GM23338 (cell line): ENCODE results near the gene SLC24A4. TPM values are rescaled to one million over a fixed set of nuclear protein-coding genes. Genes with fewer than 3 reads are reported as not detected.

ENCODE experiments used
- CREB1 ChIP-seq: fragments of 250-450 bp; sonication (Bioruptor Pico); IDR thresholded peaks from 2 replicates; pipeline ENCODE4 v1.5.0; 2020; ENCODE audit warnings: low read depth, mild to moderate bottlenecking, moderate library complexity
- EZH2 ChIP-seq: fragments of 200-600 bp; sonication (generic); IDR thresholded peaks from one replicate; pipeline ENCODE4 v1.8.0; 2017; ENCODE audit warnings: antibody characterized with exemption, mild to moderate bottlenecking, low read depth; ENCODE audit not compliant: unreplicated experiment
- JUNB ChIP-seq: IDR thresholded peaks from one replicate; pipeline ENCODE4 v1.6.1; 2016; ENCODE audit warnings: antibody characterized with exemption; ENCODE audit not compliant: unreplicated experiment
- REST ChIP-seq: IDR thresholded peaks from one replicate; pipeline ENCODE4 v1.6.1; 2018; ENCODE audit warnings: antibody characterized with exemption; ENCODE audit not compliant: unreplicated experiment
- ZNF114 ChIP-seq: fragments of 250-450 bp; sonication (Bioruptor Pico); IDR thresholded peaks from 2 replicates; pipeline ENCODE4 v1.5.0; 2020; ENCODE audit warnings: mild to moderate bottlenecking, moderate library complexity
- ZNF462 ChIP-seq: fragments of 250-450 bp; sonication (Bioruptor Pico); IDR thresholded peaks from 2 replicates; pipeline ENCODE4 v1.5.0; 2020; ENCODE audit warnings: mild to moderate bottlenecking, moderate library complexity
- polyA plus RNA-seq: library from polyadenylated mRNA; unstranded; fragments of >200 nt; fragmentation: Nextera tagmentation; extraction: Ambion mirVana; gene quantifications from 2 replicates; pipeline ENCODE4 v1.2.1, GENCODE V29; 2016
- total RNA-seq: library from RNA; depleted of rRNA; stranded (reverse); fragments of >200 nt; shearing (Covaris generic); gene quantifications from 2 replicates; pipeline ENCODE4 v1.2.3, GENCODE V29; 2014

SLC24A4 gene
- total and polyA plus RNA-seq, 2 experiments from 2014 or later = 0.06 to 0.38 TPM

GRCh38 chr14:92440345-92441003 is 117.5 kb downstream of the SLC24A4 start (continued):
- TF ChIP-seq ZNF462 (CRISPR knock-in tag) (no peak), CREB1 (CRISPR knock-in tag) (no peak), EZH2 (no peak), REST (no peak), ZNF114 (CRISPR knock-in tag) (no peak), JUNB (no peak)
